PFSK-1 (cell line): Measurements from ENCODE around the gene FBH1.

Experiments used
- FOXP2 ChIP-seq: optimal IDR thresholded peaks from 2 replicates; pipeline ENCODE3; 2011; ENCODE audit warnings: borderline replicate concordance, control low read depth, inconsistent platforms; ENCODE audit not compliant: insufficient read depth; ENCODE audit errors: extremely low read length, extremely low read depth
- POLR2AphosphoS5 ChIP-seq: IDR thresholded peaks from 2 replicates; pipeline ENCODE4 v1.6.1; 2012; ENCODE audit warnings: low read depth, mild to moderate bottlenecking, control low read depth, low read length, moderate library complexity
- SIN3A ChIP-seq: IDR thresholded peaks from 2 replicates; pipeline ENCODE4 v1.6.1; 2012; ENCODE audit warnings: mild to moderate bottlenecking, low read length, moderate library complexity, borderline replicate concordance; ENCODE audit not compliant: insufficient read depth
- TAF1 ChIP-seq: IDR thresholded peaks from 2 replicates; pipeline ENCODE4 v1.6.1; 2012; ENCODE audit warnings: low read length, control low read depth, borderline replicate concordance; ENCODE audit not compliant: insufficient read depth
- TF ChIP-seq, protein P1 (sequence below), 2 experiments: IDR thresholded peaks; 2 replicates each; pipeline versions ENCODE4 v1.6.1 to v1.8.0; 2011 to 2012; ENCODE audit warnings: low read depth in 2 of 2, low read length in 2 of 2, control low read depth in 1 of 2, inconsistent platforms in 1 of 2, mild to moderate bottlenecking in 1 of 2, moderate library complexity in 1 of 2; ENCODE audit not compliant: insufficient read depth in 1 of 2

The FBH1 gene

DNA sequence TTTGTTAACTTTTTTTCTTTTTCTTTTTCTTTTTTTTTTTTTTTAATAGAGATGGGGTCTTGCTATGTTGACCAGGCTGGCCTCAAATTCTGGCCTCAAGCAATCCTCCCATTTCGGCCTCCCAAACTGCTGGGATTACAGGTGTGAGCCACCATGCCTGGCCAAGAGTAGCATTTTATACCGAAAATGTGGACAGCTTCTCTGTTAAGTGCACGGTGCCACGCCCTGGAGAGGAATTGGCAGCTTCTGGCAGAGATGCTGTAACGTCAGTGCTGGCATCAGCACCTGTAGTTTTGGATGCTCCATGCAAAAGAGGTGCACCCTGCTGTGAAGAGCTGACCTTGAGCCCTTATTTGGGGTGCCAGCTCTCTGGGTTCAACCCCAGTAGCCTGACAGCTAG, 69.1 kb downstream of the FBH1 start:
- TF ChIP-seq POLR2AphosphoS5 = no peak
- TF ChIP-seq, protein P1, sequence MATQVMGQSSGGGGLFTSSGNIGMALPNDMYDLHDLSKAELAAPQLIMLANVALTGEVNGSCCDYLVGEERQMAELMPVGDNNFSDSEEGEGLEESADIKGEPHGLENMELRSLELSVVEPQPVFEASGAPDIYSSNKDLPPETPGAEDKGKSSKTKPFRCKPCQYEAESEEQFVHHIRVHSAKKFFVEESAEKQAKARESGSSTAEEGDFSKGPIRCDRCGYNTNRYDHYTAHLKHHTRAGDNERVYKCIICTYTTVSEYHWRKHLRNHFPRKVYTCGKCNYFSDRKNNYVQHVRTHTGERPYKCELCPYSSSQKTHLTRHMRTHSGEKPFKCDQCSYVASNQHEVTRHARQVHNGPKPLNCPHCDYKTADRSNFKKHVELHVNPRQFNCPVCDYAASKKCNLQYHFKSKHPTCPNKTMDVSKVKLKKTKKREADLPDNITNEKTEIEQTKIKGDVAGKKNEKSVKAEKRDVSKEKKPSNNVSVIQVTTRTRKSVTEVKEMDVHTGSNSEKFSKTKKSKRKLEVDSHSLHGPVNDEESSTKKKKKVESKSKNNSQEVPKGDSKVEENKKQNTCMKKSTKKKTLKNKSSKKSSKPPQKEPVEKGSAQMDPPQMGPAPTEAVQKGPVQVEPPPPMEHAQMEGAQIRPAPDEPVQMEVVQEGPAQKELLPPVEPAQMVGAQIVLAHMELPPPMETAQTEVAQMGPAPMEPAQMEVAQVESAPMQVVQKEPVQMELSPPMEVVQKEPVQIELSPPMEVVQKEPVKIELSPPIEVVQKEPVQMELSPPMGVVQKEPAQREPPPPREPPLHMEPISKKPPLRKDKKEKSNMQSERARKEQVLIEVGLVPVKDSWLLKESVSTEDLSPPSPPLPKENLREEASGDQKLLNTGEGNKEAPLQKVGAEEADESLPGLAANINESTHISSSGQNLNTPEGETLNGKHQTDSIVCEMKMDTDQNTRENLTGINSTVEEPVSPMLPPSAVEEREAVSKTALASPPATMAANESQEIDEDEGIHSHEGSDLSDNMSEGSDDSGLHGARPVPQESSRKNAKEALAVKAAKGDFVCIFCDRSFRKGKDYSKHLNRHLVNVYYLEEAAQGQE (IDR thresholded peaks at IDR 0.05; ENCODE audit: insufficient read depth in 1 of 2, low read depth in 2 of 2, low read length in 2 of 2) = no peak
- TF ChIP-seq SIN3A = no peak
- no peak for TF ChIP-seq TAF1
- no peak for TF ChIP-seq FOXP2

- TF ChIP-seq TAF1 (no peak), SIN3A (no peak), FOXP2 (no peak), POLR2AphosphoS5 (no peak)
- TF ChIP-seq, protein P1 (IDR thresholded peaks at IDR 0.05; ENCODE audit: insufficient read depth in 1 of 2, low read depth in 2 of 2, low read length in 2 of 2) = no peak
These were observed 69.6 kb downstream of the FBH1 start for GRCh38 chr10:5959581-5960069.

- TF ChIP-seq, protein P1 (IDR thresholded peaks at IDR 0.05; ENCODE audit: insufficient read depth in 1 of 2, low read depth in 2 of 2, low read length in 2 of 2) = no peak
- TF ChIP-seq SIN3A (no peak), FOXP2 (no peak), TAF1 (no peak), POLR2AphosphoS5 (no peak)
These were observed 70.3 kb downstream of the FBH1 start for GRCh38 chr10:5960070-5960972.

GRCh38 chr10:5961405-5962100, 71.5 kb downstream of the FBH1 start:
- TF ChIP-seq TAF1 = no peak
- TF ChIP-seq SIN3A = no peak

GRCh38 chr10:5963071-5963470, 73.0 kb downstream of the FBH1 start:
- TF ChIP-seq SIN3A (no peak), POLR2AphosphoS5 (no peak), FOXP2 (no peak), TAF1 (no peak)
- TF ChIP-seq, protein P1 (IDR thresholded peaks at IDR 0.05; ENCODE audit: insufficient read depth in 1 of 2, low read depth in 2 of 2, low read length in 2 of 2) = no peak
